IPS DF 4.7 (cell line): ENCODE measurements around the gene SLC18A3.

Experiments
- DNase-seq: peaks from one replicate; pipeline ENCODE4 v3.0.0-alpha.2; 2013; ENCODE audit warnings: low spot score; ENCODE audit errors: extremely low read depth

SLC18A3 gene

DNA sequence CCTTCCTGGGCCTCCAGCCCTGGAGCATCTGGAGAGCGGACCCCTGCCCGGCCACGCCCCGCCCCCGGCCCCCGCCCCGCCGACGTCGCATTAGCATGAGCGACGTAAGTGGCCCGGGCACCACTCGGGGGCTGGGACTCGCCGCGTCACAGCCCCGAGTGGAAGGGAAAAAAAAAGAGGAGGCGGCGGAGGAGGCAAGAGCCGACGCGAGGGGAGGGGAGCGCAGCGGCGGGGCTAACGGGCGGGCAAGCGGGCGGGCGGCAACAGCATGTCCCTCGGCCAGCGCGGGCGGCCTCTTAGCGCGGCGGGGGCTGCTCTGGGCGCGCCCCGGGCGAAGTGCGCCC is at the start of gene SLC18A3:
SLC18A3 (plus strand) TSS at position 197 of the 344 bp plus-strand sequence. CDS start 431 bp downstream, outside the sequence.
- DNase-seq, result no peak

DNA sequence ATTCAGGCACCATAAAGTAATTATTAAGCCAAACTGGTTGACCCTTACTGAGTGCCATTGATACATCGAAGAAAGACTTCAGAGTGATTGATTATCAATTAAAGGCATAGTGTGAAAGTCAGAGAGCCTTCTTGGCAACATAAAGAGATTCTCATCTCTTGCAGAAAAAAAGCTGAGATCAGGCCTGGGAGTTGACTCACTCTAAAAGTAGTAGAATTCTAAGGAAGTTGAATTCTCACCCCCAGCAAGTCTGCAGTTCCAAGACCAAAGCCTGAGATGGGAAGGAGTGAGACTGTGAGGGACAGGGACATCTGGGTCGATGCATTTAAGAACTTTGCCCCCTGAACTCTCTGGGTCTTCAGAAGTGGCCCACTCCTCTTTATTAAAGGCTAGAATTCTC is 49.6 kb upstream of the SLC18A3 start:
- DNase-seq, result no peak

DNA sequence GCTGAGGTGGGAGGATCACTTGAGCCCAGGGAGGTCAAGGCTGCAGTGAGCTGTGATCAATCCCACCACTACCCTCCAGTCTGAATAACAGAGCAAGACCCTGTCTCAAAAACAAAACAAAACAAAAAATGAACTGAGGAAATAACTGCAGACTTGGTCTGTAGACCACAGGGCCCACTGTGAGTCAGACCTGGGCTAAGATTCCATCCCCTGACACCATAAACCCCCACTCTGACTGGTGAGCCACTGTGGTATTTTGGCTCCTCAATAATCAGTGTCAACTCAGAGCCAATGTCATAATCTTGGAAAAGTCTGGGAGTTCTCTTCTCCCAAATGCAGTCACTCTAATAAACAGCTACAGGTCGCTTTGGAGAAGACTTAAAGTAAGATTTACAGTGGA is 47.2 kb upstream of the SLC18A3 start:
- DNase-seq, result no peak

DNA sequence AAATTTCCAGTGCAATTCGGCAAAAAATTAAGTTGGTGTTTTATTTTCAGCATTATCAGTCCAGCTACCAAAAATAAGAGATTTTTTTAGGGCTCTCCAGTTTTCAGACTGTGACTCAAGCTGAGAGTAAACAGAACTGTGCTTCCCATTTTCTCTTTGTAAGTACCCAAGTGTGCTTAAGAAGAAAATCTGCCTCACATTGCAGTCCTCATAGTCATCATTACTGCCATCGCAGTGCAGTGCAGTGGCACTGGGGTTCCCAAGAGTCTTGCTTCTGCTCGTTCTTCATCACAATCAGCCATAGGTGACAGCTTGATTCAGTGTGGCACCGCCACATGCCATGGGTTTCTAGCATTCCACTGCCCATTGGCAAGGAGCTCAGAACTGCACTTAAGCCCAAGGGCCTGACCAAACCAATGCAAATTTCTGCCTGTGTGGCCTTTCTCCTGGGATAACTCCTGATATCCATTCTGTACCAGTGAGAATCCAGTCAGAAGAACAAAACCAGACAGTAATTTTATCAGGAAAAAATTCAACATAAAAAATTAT is 45.6 kb upstream of the SLC18A3 start:
- no peak for DNase-seq

DNA sequence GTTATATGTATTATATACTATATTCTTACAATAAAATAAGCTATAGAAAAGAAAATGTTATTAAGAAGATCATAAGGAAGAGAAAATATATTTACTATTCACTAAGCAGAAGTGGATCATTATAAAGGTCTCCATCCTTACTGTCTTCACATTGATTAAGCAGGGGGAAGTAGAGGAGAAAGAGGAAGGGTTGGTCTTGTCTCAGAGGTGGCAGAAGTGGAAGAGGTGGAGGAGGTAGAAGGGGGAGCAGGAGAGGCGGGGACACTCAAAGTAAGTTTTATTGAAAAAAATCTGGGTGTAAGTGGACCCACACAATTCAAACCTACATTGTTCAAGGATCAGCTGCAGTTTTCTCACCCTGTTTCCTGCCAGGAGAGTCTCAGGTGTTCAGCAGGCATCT is 42.3 kb upstream of the SLC18A3 start:
- DNase-seq, result no peak

DNA sequence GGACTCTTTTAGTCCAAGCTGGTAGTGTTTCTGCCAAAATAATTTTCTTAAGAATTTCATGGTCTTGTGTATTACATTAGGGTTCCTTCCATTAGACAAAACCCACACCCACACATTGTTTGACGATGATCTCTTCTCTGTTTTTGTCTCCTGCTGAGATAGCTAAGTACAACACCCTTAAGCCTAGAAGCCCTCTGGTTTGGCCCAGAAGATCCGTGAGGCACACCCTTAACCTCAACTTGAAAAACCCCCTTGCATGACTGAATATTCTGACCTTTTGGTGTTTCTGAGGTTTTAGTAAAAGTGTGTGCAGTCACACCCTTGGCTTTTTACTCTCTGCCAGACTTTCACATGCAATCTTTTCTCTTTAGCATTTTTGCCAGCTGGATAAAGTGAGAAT is 41.9 kb upstream of the SLC18A3 start:
- DNase-seq, result no peak

DNA sequence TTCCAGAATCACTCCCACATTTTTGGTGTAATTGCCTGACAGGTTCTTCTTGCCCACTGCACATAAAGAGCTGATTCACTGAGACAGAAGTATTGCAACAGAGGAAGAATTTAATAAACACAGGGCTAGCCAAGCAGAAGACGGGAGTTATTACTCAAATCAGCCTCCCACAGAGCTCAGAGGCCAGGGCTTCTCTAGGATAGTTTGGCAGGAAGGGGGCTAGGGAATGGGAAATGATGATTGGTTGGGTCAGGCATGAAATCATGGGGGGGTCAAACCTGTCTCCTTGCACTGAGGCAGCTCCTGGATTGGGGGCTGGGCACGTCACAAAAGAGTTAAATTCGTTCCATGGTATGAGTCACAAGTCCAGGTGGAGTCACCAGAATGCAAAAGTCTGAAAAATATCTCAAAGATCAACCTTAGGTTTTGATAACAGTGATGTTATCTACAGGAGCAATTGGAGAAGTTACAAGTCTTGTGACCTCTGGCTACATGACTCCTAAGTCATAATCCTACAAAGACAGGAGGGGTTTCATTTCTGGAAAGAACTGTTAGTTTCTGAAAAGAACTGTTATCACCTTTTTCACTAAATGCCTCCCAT is 41.0 kb upstream of the SLC18A3 start:
- no peak for DNase-seq

DNA sequence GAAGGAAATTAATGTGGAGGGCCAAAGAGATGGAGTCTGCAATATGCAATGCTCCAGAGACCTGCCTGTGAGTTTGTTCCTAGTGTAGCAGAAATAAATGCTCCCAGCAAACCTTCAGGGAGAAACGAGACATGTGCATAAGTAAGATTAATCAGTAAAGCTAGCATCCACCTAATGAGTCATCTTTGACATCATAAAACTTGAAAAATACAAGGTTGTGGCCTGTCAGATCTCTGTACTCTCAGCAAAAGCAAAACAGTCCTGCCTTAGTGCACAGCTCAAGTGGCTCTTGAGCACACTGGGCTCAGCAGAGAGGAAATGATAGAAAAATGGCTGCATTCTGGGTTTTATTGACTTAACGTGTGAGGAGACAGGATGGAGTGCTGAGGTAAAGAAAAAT is 38.7 kb upstream of the SLC18A3 start:
- DNase-seq, result no peak

DNA sequence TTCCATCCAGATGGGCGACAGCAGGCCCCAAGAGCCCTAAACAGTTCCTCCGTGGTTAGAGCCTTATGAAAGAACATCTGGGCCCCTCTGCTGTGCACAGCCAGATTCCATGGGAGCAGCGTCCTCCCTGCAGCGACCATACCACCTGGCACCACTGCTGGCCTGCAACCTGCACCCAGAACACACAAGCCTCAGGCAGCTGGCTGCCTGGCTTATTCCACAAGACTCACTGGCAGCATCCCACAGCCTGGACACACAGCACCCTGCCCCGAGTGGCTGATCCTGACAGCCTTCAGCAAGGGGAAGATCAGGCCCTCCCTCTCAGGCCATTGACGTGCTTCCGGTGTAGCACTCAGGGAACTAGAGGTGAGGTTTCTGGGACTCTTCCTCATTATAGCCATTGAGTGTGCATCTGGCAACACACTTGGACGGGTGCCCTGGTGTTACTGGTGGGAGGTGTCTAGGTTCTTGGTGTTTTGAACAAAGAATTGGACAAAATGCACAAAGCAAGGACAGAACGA is 37.5 kb upstream of the SLC18A3 start:
- no peak for DNase-seq

DNA sequence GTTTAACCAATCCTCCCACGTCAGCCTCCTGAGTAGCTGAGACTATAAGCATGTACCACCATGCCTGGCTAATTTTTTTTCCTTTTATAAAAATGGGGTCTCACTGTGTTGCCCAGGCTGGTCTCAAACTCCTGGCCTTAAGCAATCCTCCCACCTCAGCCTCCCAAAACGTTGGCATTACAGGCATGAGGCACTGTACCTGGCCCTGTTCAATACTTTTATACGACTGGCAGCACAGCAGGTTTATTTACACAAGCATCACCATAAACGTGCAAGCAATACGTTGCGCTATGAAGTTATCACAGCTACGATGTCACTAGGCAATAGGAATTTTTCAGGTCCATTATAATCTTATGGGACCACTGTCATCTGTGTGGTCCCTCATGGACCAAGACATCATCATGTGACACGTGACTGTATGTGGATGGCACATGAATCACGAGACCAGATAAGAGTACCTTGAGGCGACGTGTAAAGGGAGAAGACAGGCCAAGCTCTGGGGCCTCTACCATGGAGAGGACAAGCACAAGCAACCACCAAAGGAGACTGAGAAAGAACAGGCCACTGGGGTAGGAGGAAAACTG is 34.5 kb upstream of the SLC18A3 start:
- no peak for DNase-seq

DNA sequence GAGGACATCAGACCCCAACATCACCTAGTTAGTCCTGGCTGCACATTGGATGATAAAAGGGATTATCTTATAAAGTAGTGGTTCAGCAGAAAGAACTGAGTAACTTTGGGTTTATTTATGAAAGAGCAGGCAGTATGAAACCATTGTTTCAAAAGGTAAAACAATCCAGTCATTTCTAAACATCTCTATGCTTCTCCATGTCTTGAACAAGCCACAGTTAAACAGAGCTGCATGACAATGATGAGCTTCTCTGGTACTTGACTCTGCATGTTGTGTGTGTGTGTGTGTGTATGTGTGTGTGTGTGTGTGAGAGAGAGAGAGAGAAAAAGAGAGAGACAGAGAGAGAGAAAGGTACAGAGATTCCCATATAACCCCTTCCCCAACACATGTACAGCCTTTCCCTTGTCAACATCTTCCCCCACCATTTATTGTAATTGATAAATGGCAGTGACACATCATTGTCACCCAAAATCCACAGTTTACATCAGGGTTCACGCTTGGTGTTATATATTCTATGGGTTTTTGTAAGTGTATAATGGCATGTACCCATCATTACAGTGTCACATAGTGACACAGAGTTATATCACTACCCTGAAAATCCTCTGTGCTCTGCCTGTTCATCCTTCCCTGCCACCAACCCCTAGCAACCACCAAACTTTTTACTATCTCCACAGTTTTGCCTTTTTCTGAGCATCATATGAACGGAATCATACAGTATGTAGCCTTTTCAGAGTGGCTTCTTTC is 32.8 kb upstream of the SLC18A3 start:
- DNase-seq, result no peak

DNA sequence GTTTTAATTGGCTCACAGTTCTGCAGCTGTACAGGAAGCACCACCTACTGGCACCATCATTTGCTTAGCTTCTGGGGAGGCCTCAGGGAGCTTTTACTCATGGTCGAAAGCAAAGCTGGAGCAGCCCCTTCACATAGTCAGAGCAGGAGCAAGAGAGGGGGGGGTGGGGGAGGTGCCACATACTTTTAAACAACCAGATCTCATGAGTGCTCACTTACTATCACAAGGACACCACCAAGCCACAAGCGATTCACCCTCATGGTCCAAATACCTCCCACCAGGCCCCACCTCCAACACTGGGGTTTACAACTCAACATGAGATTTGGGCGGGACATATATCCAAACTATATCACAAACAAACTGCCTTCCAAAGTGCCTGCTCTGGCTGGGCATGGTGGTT is 31.7 kb upstream of the SLC18A3 start:
- no peak for DNase-seq

DNA sequence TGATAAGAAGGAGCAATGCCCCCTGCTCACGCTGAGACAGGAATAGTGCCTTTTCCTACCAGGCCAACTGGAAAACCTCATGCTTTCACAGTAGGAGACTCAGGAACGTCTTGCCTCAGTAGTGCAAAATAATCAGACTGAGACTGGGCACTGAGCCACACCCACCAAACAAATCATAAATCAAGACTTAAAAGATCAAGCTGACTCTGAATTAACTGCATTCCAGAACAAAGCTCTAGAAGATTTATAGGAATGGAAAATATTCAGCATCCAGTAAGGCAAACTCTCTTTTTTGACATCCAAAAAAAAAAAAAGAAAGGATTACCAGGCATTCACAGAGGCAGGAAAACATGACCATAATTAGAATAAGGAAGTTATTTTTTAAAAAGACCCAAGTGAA is 30.5 kb upstream of the SLC18A3 start:
- DNase-seq, result no peak

DNA sequence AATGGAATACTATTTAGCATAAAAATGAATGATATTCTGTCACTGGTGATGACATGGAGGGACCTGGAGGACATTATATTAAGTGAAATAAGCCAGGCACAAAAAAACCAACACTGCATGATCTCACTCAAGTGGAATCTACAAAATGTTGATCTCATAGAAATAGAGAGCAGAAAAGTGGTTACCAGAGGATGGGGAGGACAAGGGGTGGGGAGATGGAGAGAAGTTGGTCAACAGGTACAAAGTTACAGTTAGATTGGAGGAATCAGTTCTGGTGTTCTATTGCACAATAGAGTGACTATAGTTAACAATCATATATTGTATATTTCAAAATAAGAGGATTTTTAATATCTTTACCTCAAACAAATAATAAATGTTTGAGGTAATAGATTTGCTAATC is 24.7 kb upstream of the SLC18A3 start:
- no peak for DNase-seq

DNA sequence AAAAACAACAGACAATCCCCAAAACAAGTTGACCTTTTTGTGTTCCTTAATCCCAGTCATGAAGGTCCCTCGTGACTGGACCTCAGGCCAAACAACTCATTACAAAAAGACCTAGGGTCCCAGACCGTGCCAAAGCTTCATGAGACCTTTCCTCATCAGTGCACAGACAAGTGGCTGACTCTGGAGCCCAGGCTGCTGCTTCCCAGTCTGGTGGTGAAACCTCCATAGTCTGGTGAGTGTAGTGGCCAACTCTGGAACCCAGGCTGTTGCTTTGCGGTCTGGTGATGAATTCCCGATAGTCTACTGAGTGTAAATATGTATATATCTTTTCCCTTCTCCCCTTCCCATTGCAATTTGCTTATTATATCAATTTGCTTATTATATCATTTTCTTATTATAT is 22.1 kb upstream of the SLC18A3 start:
- DNase-seq, result no peak

DNA sequence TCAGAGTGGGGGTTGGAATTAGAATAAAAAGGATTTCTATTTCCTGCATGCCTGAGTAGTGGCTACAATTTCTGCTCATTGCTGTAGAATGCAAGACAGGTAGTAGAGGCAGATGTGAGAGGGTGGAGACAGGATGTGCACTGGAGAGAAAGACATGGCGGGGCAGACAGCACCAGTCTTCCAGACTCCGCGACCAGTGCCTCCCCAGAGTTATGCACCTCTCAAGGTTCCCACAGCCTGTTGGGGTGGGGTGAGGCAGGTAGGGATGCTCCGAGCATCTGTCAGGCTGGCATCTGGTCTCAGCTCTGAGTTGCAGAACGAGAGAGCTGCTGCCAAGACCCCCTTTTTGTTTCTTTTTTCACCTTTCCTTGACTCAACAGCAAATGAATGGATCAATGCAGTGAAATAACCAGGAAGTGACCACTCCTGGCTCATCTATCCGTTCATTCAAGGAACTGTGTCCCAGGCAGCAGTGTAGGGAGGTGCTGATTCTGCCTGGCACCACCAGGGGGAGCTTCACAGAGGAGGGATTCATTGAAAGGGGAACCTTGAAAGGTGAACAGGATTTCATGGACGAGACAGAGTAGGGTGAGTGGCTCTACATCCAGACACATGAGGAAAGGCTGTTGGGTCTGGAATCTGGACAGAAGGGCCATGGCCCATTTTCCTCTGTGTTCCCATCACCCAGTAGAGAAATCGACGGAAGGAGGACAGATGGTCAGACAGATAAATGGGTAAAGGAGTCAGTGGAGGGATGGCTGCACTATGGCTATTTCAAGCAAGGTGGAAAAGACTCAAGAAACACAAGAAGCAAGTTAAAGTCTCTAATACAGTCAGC is 17.2 kb upstream of the SLC18A3 start:
- no peak for DNase-seq

DNA sequence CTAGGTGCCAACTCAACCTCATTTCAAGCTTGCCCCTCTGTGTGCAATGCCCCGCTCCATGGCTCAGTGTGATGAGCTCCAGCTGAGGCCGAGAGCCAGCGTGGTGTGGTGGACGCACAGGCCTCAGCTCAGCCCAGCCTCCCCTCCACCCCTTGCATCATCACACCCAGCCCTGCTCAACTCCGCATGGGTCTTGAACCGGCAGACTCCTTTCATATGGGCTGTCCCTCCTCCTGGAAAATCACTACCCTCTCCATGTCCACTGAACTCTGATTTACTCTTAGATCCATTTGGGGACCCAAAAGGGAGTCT is 16.6 kb upstream of the SLC18A3 start:
- DNase-seq, result no peak

DNA sequence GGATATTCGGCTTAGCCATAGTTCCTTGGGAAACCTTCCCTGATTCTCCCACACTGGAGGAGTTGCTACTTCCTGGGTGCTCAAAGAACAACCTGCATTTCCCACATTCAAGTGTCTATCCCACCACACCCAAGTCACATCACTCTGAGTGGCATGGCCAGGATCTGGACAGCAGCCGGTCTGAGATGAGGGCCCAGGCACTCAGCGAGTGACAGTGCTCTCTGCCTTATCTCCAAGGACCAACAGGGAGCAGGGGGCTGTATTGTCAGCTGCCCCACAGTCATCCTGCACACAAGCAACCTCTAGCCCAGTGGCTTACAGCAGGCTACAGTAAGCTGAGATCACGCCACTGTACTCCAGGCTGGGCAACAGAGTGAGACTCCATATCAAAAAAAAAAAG is 16.1 kb upstream of the SLC18A3 start:
- DNase-seq, result no peak

DNA sequence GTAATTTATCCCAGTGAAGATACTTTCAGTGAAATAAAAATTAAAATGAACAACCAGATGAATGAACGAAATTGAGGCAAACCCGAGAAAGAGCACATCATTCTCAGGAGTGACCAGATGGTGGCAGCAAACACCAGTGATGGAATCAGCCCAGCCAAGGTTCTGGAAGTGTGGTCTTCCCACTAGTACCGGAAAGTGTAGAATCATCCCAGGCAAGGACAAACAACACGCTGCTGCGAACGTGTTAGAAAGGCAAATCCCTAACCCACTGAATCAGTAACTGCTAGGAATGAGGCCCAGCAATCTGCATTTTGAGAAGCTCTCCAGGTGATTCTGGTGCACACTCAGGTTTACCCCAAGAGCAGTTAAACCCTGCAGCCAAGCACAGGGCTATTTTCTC is 15.5 kb upstream of the SLC18A3 start:
- no peak for DNase-seq

DNA sequence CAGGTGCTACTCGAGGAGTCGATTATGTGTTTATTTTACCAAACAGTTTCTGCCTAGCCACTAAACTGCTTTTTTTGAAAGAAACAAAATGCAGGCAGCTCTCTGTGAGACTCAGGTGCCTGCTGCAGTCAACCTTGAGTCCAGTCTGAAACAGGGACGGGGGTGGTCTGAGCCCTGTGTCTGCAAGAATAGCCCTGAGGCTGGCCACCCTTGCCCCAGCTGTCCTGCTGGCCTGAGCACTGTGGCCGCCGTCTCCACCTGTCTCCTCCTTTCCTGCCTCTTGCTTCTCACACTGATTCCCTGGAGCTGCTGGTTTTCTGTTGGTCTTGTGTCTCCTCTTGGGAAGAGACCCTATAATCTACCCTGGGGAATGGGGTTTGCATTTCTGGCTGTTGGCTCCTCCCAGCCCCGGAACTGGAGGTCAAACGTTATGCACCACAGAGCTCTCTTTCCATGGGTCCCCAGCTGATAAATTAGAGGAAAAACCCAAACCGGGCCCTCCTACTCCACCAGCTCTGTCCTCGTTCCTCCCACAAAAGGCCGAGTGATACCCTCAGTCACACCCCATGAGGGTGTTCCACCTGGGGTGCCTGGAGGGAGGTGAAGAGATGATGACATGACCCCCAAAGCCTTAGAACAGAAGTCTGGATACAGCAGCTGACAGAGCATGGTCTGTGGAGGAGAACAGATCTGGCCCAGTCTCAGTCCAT is 15.0 kb upstream of the SLC18A3 start:
- no peak for DNase-seq
